GM19324 (cell line): ENCODE data around the gene JUN.

ENCODE experiments used
- ATAC-seq: cut with Tn5 transposase; IDR thresholded peaks from one replicate; pipeline ENCODE4 v1.9.1; 2021; ENCODE audit warnings: mild to moderate bottlenecking, moderate library complexity; ENCODE audit not compliant: unreplicated experiment, low FRiP score

Gene JUN

DNA sequence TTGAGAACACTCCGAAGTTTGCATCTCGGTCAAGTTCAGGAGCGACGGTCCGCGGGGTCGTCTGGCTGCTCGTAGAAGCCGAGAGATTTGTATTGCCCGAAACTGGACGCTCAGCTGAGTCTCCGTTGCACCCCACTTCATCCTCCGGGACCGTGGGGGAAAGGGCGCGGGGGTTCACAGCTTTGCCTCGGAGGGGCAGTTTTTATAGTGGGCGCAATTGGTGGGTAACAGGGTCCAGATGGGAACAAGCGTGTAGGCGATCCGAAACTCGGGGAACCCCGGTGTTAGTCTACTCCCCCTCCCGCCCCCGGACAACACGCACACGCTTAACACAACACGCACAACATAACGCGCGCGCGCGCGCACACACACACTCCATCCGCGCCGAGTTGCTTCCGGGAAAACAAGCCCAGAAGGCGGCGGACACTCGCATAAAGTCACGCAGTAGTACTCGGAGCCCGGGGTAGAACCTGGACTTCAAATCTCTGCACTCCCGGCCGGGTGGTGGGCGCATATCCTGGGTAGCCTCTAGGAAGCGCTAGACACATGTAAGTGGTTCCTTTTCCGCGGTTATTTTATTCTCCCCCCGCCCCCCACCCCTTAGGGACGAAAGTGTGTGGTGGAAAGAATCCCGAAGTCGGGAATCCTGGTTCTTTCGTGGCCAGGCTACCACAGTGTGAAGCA, 1.1 kb upstream of the JUN start:
- ATAC-seq = no peak

DNA sequence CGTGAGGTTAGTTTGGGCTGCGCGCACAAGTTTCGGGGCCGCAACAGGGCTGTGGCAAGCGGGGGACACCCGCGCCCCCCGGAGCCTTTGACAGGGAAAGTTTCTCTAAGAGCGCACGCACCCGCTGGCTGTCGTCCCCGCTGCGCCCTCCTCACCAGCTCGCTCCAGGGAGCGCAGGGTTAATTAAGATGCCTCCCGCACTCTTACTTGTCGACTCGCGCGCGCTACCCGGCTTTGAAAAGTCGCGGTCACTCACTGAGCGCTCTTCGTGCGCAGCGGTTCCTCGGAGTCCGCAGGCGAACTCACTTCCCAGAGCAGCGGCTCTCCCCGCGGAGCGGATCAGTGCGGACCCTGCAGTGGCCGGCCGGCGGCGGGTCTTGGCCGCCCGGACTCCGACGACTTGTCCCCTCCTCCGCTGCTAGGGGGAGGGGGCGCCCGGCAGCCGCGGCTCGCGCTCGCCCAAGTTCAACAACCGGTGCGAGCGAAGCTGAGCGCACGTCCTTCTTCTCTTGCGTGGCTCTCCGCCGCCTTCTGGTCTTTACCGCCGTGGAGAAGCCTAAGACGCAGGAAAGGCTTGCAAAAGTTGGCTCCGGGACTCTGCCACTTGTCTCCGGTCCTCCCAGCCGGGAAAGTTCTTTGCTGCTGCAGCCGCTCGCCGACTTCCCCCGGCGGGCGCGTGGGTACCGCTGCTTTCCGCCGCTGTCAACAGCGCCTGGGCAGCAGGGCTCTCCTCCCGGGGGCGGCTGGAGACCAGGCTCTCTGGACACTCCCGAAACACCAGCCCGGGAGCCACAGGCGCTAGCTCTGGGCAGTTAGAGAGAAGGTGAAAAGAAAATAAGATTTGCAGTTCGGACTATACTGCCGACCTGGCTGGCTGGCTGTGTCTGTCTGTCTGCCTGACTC, 506 bp downstream of the JUN start:
- ATAC-seq = peak; percentile 3

DNA sequence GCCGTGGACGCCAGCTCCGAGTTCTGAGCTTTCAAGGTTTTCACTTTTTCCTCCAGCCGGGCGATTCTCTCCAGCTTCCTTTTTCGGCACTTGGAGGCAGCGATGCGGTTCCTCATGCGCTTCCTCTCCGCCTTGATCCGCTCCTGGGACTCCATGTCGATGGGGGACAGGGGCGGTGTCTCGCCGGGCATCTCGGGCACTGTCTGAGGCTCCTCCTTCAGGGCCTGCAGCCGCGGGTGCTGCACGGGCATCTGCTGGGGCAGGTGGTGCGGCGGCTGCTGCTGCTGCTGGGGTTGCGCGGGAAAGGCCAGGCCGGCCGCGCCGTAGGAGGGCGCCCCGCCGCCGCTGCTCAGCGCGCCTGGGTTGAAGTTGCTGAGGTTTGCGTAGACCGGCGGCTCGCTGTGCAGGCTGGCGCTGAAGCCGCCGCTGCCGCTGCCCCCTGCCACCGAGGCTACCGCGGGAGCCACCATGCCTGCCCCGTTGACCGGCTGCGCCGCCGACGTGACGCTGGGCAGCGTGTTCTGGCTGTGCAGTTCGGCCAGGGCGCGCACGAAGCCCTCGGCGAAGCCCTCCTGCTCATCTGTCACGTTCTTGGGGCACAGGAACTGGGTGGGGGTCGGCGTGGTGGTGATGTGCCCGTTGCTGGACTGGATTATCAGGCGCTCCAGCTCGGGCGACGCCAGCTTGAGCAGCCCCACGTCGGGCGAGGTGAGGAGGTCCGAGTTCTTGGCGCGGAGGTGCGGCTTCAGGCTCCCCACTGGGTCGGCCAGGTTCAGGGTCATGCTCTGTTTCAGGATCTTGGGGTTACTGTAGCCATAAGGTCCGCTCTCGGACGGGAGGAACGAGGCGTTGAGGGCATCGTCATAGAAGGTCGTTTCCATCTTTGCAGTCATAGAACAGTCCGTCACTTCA, 1.4 kb downstream of the JUN start:
- ATAC-seq = no peak

DNA sequence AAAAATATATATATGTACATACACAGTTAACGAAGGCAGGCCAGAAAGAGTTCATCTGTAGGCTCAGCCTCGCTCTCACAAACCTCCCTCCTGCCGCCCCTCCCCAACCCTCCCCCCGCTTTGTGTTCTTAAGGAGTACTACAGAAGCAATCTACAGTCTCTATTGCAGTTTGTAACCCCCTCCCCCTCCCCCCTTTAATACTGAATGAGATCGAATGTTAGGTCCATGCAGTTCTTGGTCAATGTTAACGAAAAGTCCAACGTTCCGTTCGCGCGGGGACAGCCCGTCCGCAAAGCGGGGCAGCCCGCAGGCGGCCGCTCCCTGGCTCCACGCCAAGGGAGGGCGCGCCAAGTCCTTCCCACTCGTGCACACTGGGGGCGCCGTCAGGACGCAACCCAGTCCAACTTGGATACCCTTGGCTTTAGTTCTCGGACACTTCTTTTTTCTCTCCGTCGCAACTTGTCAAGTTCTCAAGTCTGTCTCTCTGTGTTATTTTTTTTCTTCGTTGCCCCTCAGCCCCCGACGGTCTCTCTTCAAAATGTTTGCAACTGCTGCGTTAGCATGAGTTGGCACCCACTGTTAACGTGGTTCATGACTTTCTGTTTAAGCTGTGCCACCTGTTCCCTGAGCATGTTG, 2.2 kb downstream of the JUN start:
- ATAC-seq = no peak

DNA sequence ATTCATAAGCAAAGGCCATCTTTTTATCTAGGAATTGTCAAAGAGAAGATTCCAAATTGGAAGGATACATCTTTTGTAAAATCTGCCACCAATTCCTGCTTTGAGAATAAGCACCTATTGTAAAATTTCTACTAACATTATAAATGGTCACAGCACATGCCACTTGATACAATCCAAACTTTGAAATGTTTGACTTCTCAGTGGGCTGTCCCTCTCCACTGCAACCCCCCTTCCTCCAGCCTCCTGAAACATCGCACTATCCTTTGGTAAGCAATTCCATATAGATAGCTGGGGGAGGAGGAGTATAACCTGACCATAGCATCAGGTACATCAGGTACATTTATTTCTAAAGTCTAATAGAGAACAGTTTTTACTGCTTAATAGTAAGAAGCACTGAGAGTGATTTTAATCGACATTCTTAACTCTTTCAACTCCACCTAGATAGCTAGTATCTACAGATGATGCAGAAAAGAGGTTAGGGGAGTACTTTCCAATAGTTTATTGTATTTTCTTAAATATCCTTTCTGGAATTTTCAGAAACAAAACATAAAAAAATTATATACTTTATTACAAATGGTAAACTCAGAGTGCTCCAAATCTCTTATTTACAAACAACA, 2.9 kb downstream of the JUN start:
- ATAC-seq = no peak

DNA sequence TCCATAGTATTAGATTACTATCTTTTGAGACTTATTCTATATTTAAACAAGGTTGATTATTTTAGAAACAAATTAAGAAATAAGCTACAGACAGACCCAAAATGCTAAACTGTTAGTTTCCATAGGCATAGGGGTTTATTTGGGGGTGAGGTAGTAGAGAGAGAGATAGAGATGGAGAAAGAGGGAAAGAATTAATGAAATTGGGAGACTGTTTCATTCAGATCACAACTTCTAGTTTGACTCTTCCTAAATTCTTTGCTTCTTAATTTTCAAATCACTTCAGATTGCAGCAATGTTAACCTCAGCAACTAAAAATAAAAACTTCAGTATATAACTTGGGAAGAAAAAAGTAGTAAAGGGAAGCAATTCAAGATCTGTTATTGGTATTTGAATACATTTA, 3.4 kb downstream of the JUN start:
- ATAC-seq = no peak

DNA sequence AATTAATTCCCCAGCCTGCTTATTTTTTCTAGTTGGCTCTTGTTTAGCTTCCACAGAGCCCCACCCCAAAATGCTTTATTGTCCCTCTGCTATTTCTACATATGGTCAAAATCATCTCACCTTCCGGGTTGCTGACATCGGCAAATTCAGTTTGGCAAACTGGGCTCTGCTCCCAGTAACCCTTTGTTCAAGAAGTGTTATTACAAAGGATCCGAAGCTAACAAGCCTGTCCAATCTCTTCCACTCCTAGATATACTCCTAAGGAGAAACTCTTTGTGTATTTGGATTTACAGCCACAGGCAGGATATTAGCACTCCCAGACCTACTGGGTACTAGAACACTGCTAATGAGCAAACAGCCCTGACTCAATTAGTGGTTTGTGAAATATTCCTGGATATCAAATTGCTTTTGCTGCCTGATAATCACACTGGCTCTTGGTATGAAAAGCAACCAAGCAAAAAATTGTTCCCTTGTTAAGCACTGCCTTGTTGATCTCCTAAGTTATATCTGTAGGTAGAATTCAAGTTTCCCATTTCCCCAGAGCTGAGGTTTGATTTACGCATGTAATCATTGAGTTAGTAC, 4.0 kb downstream of the JUN start:
- no peak for ATAC-seq

DNA sequence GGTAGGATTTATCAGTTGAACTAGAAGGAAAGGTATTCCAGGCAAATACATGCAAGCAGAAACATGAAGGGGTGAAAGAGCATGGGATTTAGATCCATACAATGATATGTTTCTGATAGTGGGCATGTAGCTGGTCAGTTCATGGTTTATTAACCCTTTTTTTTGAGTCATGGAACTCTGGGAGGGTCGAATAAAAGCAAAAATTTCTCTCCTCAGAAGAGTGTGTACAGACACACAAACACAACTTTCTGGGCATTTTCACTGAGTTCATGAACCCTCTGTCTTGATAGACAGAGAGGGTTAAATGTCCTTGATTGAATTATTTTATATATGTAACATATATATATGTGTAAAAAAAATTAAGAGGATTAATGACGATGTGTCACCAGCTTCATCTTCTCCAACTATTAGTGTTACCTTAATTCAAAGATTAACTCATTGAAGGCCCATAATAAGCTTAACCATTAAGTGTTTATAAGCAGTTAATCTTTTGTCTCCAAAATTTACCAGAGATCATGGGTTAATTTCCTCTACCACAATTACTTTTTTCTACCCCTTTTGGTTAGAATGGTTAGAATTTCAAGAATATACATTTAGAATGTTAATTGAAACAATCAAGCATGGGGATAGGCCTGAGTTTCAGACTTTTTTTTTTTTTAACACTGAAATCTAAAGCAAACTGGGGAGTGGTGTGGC, 4.6 kb downstream of the JUN start:
- no peak for ATAC-seq

DNA sequence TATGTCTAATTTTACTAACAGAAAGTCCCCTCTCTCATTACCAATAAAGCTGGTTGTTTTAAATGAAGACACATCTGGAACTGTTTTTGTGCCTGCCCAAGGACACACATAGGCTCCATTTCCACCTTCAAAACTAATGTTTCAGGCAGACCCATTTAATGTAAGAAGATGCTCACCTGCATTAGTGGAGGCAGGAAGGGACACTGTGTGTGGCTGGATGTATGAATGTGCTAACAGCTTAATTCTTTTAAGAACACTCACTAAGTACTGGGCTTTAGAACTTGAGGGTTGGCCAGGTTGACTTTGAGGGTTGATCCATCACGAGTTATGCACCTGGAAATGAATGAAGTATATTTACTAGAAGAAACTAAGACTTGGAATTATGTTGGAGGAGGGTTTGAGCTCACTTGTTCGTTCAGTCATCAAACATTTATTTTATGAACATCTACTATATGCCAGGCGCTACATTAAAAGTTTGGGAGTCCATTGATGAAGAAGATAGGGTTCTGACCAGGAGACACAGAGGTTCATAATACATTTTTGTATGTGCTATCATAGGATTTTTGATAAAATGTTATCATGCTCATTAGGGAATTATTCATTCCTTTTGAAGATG, 5.4 kb downstream of the JUN start:
- no peak for ATAC-seq

DNA sequence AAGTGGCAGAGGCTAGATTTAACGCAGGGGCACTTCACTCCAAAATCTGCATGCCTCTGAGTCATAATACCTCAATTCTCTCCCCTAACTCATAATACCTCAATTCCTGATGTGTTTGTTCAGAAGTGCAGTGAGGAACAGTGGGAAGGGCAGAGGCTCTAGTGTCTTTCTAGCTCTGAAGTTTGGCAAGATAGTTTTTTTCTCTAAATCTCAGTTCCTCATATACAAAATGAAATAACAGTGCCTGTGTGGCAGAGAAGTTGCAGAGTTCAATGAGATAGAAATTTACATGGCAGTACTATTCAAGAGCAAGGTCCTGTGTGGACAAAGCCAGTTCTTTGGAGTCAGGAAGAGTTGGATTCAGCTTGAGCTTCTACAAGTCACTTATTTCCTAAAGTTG, 9.8 kb downstream of the JUN start:
- no peak for ATAC-seq

DNA sequence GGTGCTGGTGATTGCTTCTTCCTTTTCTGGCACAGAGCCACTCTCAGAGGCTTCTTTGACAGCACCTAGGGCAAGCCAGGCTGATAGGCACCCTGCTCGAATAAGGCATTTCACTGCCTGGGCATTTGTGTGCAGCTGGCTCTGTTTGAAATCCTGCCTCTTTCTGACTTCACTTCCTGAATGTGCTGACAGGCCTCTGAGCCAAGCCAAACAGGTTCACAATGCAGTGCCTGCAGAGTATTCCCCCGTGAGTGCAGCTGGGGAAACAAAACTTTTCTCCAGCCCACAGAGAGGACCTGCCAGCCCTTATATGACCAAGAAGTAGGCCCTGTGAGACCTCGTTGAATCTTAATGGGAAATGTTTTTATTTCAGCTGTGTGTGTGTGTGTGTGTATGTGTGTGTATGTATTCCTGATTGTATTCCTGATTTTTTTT, 10.4 kb downstream of the JUN start:
- peak; percentile 78 for ATAC-seq

DNA sequence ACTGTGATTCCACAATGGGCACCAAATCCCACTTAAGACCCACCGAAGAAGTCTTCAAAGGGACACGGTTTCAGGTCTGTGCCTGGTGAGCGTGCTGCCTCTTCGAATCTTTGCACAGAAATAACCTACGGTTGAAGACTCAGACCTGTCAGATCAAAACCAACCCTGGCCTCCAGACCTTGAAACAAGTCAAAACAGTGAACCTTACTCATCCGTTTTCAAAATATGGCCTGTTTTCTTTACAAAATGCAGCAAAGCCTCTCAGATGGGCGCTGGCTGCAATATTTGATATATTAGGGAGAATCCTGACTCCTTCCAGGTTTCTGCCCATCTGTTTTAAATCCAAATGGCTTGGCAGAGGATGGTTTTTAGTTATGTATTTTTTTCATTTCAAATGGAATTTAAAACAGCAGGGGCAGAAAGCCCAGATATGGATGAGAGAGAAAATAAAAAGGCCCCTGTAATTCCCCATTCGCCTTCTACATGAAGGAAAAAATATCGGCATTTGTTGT, 14.0 kb downstream of the JUN start:
- no peak for ATAC-seq

DNA sequence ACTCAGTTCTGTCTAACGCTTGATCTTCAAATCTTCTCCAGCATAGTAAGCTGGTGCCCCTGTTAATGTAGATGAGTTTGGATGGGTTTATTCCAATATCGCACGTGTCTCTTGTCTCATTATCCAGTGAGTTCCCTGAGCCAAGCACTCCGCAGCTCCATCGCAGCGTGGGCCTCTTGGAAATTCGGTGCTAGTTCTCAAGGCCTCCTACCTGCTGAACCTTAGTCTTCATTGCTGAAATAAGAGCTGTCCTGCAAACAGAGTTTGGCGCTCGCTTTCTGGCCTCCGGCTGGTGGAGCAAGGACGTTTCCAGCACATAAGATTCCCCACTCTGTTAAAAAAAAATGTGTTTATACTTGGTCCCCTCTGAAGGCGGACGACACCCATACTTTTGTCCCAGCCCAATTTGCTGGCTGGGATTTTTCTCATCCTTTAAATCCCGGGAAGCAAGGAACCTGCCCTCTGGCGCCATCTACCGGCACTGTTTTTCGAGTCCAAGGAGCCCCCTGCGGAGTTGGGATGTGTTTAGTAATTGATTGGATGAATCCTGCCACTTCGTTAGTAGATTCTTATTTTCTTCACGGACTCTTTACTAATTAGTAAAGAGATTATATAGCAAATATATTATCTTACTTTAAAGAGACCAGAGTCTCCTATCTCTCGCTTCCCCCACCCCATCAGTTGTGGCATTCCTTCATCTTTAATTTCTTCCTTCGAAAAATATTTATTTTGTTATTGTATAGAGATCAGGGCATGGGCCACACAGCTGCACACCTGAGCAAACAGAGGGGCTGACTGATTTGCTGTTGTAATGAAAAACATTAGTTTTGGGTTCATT, 14.7 kb downstream of the JUN start:
- no peak for ATAC-seq

DNA sequence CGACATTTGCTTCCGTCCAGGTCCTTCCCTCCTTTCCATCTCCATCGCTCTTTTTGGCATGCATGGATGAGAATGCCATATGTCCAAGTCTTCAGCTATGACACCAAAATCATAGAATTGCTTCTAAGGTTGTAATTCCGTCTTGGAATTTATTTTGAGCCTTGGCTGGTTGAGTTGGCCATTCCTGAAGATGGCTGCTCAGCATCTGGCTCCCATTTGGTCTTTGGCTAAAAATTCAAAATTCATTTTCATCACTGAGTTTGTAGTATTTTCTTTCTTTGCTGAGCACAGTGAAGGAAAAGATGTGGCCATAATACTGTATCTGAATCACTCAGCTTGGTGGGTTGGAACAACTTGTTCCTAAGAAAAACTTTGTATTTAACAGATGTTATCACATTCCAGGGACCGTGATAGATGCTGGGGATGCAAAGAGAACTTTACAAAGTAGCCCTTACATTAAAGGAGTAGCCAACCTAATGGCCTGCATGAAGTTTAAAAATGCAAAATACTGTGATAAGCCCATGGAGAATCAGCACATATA, 15.6 kb downstream of the JUN start:
- ATAC-seq = no peak

DNA sequence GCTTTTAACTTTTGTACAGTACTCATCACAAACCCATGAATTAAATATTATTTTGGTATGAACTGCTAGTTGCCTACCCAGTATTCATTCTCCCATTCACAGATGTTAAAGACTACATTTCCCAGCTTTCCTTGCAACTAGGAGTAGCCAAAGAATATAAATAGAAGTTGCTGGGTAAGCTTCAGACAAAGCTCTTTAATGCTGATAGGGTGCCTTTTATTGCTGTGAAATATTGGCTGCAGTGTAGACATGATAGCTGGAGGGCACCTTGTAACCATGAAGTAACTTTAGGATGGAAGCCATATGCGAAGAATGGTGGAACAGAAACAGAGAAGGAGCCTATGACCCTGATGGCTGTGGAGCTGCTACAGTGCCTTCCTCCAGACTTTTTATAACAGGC, 16.7 kb downstream of the JUN start:
- no peak for ATAC-seq

DNA sequence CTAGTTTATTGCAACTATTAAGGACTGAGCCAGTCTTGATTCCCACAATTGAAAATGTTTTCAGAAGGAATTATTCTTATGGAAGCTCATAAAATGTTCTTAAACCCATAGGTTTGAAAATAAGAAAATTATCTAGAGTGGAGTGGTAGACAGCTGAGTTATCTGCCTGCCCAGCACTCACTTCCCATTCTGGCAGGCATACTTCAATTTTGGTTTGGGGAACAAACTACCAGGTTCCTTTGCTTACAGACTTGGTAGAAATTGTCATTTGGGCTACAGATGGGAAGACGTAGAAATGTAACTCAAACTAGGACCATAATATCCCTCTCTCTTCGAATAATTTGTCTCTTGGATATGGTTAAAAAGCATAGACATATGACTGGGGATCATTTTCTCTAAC, 18.4 kb downstream of the JUN start:
- no peak for ATAC-seq

DNA sequence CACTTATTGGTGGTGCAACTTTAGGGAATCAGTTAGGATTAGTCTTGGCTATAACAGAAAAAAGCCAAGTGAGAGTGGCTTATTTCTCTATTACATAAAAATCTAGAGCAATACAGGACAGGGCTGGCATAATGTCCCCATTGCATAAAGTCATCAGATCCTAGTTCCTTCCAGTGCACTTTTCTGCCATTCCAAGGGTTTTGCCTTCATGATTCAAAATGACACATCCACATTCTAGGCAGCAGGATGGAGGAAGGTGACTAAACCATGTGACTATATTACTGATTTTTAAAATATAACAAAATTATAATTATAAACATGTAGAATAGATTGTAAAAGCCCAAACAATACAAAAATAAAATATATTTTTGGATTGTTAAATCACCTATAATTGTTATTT, 18.8 kb downstream of the JUN start:
- no peak for ATAC-seq
